Activated CD8-positive, alpha-beta T cell treated with anti-CD3 and anti-CD28 coated beads for 36 hours (primary cell): ENCODE measurements around the gene MED15. TPM values are rescaled to one million over a fixed set of nuclear protein-coding genes. Genes with fewer than 3 reads are reported as not detected.

Experiments
- ATAC-seq: fragments of 200-7000 bp; cut with Tn5 transposase; one replicate; pipeline ENCODE4 v1.10.0; 2021; ENCODE audit warnings: mild to moderate bottlenecking, moderate library complexity
- CTCF ChIA-PET: fragments of 350-600 bp; sonication (Branson Sonifier 250); formaldehyde crosslinking; loops from one replicate; lab custom pipeline; 2021; ENCODE audit warnings: antibody characterized with exemption; lab: Charles Lee
- POLR2A ChIA-PET: fragments of 350-600 bp; sonication (Branson Sonifier 250); formaldehyde crosslinking; loops from one replicate; lab custom pipeline; 2021; ENCODE audit warnings: antibody characterized with exemption; lab: Charles Lee
- DNase-seq: peaks from one replicate; pipeline ENCODE4 v3.0.0-alpha.2; 2020
- H3K27ac Mint-ChIP-seq: one replicate; pipeline ENCODE4 v1.8.0; 2021; ENCODE audit warnings: mild to moderate bottlenecking, mixed read lengths
- H3K27me3 Mint-ChIP-seq: one replicate; pipeline ENCODE4 v1.8.0; 2021; ENCODE audit warnings: mixed read lengths
- H3K36me3 Mint-ChIP-seq: one replicate; pipeline ENCODE4 v1.8.0; 2021; ENCODE audit warnings: low read depth, mixed read lengths
- H3K4me1 Mint-ChIP-seq: one replicate; pipeline ENCODE4 v1.8.0; 2021; ENCODE audit warnings: low read depth, mixed read lengths
- H3K4me3 Mint-ChIP-seq: one replicate; pipeline ENCODE4 v1.8.0; 2021; ENCODE audit warnings: mild to moderate bottlenecking, moderate library complexity, mixed read lengths
- H3K9me3 Mint-ChIP-seq: one replicate; pipeline ENCODE4 v1.8.0; 2021; ENCODE audit warnings: mixed read lengths
- intact Hi-C: fragments of 100-400 bp; cut with micrococcal nuclease; formaldehyde crosslinking; loops from one replicate; pipeline ENCODE4 v1.10.0; 2022
- total RNA-seq, 2 experiments: library from RNA; stranded (reverse); gene quantifications; one replicate each; pipeline ENCODE4 v1.2.3, GENCODE V29; 2021
- TF ChIP-seq, protein P1 (sequence below): fragments of 200-600 bp; IDR thresholded peaks from one replicate; pipeline ENCODE4 v1.8.0; 2022; ENCODE audit warnings: antibody characterized with exemption, mild to moderate bottlenecking

Gene MED15
- total RNA-seq, 2 experiments from 2014 or later, result 110 to 118 TPM

DNA sequence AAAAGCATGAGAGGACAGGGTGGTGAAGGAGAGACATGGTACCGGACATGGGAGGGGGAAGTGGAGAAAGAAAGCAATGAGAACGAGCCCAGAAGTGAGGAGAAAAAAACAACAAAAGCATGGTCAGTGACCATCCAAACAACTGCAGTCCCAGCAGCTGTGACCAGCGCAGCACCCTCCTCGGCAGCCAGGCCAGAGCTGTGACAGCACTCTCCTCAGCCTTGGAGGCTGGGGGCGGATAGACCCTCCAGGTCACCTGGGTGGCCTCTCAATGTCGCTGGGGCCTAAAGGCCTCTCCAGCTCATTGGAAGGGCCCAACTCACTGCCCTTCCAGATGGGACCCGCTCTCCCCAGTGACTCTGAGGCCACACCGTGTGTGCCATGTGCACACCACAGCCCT is 103.3 kb downstream of the MED15 start:
- intact Hi-C loops, result no loop called here
- ATAC-seq (no peak), DNase-seq (no peak)
- ChIA-PET POLR2A (no interaction called here), CTCF (interaction anchor here (2.1 kb wide), 1 partner anchor 131 kb away, joined by 4 read pairs; no protein-coding TSS in a partner anchor)
- TF ChIP-seq, protein P1, sequence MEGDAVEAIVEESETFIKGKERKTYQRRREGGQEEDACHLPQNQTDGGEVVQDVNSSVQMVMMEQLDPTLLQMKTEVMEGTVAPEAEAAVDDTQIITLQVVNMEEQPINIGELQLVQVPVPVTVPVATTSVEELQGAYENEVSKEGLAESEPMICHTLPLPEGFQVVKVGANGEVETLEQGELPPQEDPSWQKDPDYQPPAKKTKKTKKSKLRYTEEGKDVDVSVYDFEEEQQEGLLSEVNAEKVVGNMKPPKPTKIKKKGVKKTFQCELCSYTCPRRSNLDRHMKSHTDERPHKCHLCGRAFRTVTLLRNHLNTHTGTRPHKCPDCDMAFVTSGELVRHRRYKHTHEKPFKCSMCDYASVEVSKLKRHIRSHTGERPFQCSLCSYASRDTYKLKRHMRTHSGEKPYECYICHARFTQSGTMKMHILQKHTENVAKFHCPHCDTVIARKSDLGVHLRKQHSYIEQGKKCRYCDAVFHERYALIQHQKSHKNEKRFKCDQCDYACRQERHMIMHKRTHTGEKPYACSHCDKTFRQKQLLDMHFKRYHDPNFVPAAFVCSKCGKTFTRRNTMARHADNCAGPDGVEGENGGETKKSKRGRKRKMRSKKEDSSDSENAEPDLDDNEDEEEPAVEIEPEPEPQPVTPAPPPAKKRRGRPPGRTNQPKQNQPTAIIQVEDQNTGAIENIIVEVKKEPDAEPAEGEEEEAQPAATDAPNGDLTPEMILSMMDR, result no peak
- no peaks in the 10 kb centered on the region for H3K9me3 Mint-ChIP-seq
- no peaks in the 10 kb centered on the region for H3K27me3 Mint-ChIP-seq
- peaks cover 8% of the 10 kb centered on the region for H3K4me1 Mint-ChIP-seq
- no peaks in the 10 kb centered on the region for H3K36me3 Mint-ChIP-seq
- H3K4me3 Mint-ChIP-seq, result no peak overlapping the region
- no peak overlapping the region for H3K27ac Mint-ChIP-seq

DNA sequence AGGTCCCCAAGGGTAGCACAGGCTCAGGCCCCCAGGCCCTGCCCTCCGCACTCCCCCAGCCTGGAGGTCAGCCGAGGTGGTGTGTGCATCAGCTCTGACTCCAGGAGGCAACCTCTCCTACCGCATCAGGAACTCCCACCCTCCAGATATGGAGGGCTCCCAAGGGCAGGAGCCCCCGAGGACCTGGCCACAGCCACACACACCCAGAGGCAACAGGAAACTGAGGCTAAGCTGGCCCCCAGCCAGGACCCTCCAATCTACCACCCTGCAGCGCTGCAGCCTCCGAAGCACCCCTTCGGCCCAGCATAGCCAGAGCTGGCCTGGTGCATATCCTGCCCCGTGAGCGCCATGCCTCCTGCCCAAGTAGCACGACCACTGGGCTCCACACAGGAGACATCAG is 104.0 kb downstream of the MED15 start:
- no peak for DNase-seq
- Mint-ChIP-seq H3K4me3 (no peak overlapping the region), H3K9me3 (no peaks in the 10 kb centered on the region), H3K27me3 (no peaks in the 10 kb centered on the region), H3K27ac (no peak overlapping the region), H3K36me3 (no peaks in the 10 kb centered on the region), H3K4me1 (peaks cover 2% of the 10 kb centered on the region)
- no peak for ATAC-seq
- TF ChIP-seq, protein P1, result no peak
- ChIA-PET POLR2A (no interaction called here), CTCF (interaction anchor here (2.1 kb wide), 1 partner anchor 130 kb away, joined by 4 read pairs; no protein-coding TSS in a partner anchor)
- intact Hi-C loops, result no loop called here

DNA sequence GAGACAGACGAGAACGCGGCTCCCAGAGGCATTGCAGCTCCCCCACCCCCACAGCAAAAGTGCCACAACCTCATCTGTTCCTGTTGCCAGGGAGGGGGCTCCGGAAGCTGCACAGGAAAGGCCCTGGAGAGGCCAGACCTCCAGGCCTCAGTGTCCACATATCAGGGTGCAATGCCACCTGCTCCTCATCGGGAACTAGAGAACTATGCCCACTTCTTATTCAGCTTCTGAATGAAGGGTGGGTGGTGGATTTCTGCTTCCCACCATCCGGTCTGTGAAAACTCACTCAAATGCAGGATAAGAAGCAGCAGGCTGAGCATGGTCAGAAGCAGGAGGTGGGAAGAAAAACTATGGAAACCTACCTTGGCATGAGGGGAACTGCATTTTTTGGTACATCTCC is 105.9 kb downstream of the MED15 start:
- CTCF ChIA-PET, result interaction anchor here (1.1 kb wide), 1 partner anchor 10 kb away, joined by 4 read pairs; no protein-coding TSS in a partner anchor
- no peak overlapping the region for H3K27ac Mint-ChIP-seq

DNA sequence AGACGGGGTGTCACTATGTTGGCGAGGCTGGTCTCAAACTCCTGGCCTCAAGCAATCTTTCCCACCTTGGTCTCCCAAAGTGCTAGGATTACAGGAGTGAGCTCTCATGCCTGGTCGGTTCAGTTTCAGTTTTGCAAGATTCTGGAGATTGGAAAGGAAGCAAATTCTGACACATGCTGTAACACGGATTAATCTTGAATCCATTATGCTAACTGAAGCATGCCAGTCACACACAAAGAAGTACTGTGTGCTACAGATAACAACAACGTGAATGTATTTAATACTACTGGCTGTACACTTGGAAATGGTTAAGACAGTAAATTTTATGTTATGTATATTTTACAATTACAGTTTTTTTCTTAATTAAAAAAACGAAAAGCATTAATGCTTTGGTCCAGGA is 107.6 kb downstream of the MED15 start:
- intact Hi-C loops, result no loop called here

More for the DNA sequence above, 105.9 kb downstream of the MED15 start:
- no peaks in the 10 kb centered on the region for H3K9me3 Mint-ChIP-seq
- H3K4me1 Mint-ChIP-seq, result no peaks in the 10 kb centered on the region
- no peak overlapping the region for H3K4me3 Mint-ChIP-seq
- TF ChIP-seq, protein P1, result no peak
- intact Hi-C loops, result no loop called here
- no peaks in the 10 kb centered on the region for H3K36me3 Mint-ChIP-seq
- H3K27me3 Mint-ChIP-seq, result no peaks in the 10 kb centered on the region
- POLR2A ChIA-PET, result no interaction called here
- DNase-seq (no peak), ATAC-seq (no peak)

More for the DNA sequence above, 107.6 kb downstream of the MED15 start:
- Mint-ChIP-seq H3K27me3 (no peaks in the 10 kb centered on the region), H3K36me3 (no peaks in the 10 kb centered on the region), H3K4me1 (no peaks in the 10 kb centered on the region), H3K9me3 (no peaks in the 10 kb centered on the region), H3K4me3 (no peak overlapping the region), H3K27ac (no peak overlapping the region)
- ATAC-seq (no peak), DNase-seq (no peak)
- ChIA-PET POLR2A (no interaction called here), CTCF (no interaction called here)
- TF ChIP-seq, protein P1, result no peak
